Left ventricle myocardium inferior (tissue), 1 donor: ENCODE data around the gene AMOTL2. TPM values are rescaled to one million over a fixed set of nuclear protein-coding genes. Genes with fewer than 3 reads are reported as not detected.

Experiments
- DNase-seq: peaks from one replicate; pipeline ENCODE4 v3.0.0-alpha.2; 2020
- H3K27ac ChIP-seq: fragments of 200-600 bp; replicated peaks from 2 replicates; pipeline ENCODE4 v1.8.0; 2021
- H3K27me3 ChIP-seq: fragments of 200-600 bp; 2 replicates; pipeline ENCODE4 v1.8.0; 2021; ENCODE audit warnings: low read depth
- H3K36me3 ChIP-seq: fragments of 200-600 bp; 2 replicates; pipeline ENCODE4 v1.8.0; 2021
- H3K4me1 ChIP-seq: fragments of 200-600 bp; 2 replicates; pipeline ENCODE4 v1.8.0; 2021
- H3K4me3 ChIP-seq: fragments of 200-600 bp; 2 replicates; pipeline ENCODE4 v1.8.0; 2021; ENCODE audit warnings: mild to moderate bottlenecking, moderate library complexity
- H3K9me3 ChIP-seq: fragments of 200-600 bp; replicated peaks from 2 replicates; pipeline ENCODE4 v1.8.0; 2021
- intact Hi-C: fragments of 100-400 bp; cut with micrococcal nuclease; formaldehyde crosslinking; loops from one replicate; pipeline ENCODE4 v1.11.0; 2022
- total RNA-seq: library from RNA; stranded (reverse); fragmentation: NEBNext Ultra II Directional; extraction: Animal tissue kit (Norgen Biotek cat#: 25700); gene quantifications from one replicate; pipeline ENCODE4 v1.2.1, GENCODE V29; 2021
- TF ChIP-seq, protein P1 (sequence below): fragments of 200-600 bp; IDR thresholded peaks from 2 replicates; pipeline ENCODE4 v1.8.0; 2021; ENCODE audit warnings: antibody characterized with exemption, mild to moderate bottlenecking, borderline replicate concordance
- donor health status: DM: no; HTN: yes; CAD: no; lungs with severe emphysema.

AMOTL2 gene
- total RNA-seq, 1 donor from 2014 or later, result 44.4 TPM

- no peaks in the 10 kb centered on the region for H3K9me3 ChIP-seq
- TF ChIP-seq, protein P1, sequence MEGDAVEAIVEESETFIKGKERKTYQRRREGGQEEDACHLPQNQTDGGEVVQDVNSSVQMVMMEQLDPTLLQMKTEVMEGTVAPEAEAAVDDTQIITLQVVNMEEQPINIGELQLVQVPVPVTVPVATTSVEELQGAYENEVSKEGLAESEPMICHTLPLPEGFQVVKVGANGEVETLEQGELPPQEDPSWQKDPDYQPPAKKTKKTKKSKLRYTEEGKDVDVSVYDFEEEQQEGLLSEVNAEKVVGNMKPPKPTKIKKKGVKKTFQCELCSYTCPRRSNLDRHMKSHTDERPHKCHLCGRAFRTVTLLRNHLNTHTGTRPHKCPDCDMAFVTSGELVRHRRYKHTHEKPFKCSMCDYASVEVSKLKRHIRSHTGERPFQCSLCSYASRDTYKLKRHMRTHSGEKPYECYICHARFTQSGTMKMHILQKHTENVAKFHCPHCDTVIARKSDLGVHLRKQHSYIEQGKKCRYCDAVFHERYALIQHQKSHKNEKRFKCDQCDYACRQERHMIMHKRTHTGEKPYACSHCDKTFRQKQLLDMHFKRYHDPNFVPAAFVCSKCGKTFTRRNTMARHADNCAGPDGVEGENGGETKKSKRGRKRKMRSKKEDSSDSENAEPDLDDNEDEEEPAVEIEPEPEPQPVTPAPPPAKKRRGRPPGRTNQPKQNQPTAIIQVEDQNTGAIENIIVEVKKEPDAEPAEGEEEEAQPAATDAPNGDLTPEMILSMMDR, result no peak
- H3K4me1 ChIP-seq, result peaks cover 59% of the 10 kb centered on the region
- H3K36me3 ChIP-seq, result no peaks in the 10 kb centered on the region
- peak overlapping the region; percentile 97 for H3K27ac ChIP-seq
- DNase-seq, result no peak
- no peaks in the 10 kb centered on the region for H3K27me3 ChIP-seq
- intact Hi-C loops, result no loop called here
- H3K4me3 ChIP-seq, result peak overlapping the region; percentile 73
These were observed 59.5 kb downstream of the AMOTL2 start for GRCh38 chr3:134314588-134315285.

DNA sequence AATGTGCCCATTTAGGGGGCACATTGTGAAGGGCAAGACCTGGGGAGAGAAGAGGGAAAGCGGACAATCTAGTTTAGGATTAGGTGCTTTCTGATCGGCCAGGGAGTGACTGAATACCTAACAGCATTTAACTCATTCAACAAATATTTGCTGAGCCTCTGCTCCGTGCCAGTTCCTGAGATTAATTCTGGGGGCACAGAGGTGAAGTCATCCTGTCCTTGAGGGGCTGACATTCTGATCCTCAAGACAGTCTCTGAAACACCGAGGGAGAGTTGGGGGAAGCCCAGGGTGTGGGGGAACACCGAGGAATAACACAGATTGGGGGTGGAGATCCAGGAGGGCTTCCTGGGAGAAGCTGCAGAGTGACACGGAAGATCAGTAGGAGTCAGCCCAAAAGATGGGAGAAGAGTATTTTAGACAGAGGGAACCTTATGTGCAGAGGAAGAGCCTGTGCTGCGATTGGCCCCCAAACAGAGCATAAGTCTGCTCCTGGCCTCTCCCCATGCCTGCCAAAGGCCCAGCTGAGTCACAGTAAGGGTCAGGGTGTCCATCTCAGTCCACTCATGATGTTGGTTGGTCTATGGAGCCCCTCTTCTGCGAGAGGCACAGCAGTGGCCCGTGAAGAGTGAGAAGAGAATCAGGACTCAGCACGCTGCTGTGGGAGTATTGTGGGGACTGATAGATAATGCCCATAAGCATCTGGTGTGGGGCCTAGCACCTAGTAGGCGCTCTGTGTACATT is 60.2 kb downstream of the AMOTL2 start:
- Histone ChIP-seq H3K4me1 (peaks cover 64% of the 10 kb centered on the region), H3K4me3 (peak overlapping the region; percentile 73), H3K27ac (peak overlapping the region; percentile 97), H3K36me3 (no peaks in the 10 kb centered on the region), H3K9me3 (no peaks in the 10 kb centered on the region), H3K27me3 (no peaks in the 10 kb centered on the region)
- no peak for DNase-seq
- intact Hi-C loops, result no loop called here
- TF ChIP-seq, protein P1, result no peak

- Histone ChIP-seq H3K36me3 (no peaks in the 10 kb centered on the region), H3K27me3 (no peaks in the 10 kb centered on the region), H3K4me1 (peaks cover 72% of the 10 kb centered on the region), H3K9me3 (no peaks in the 10 kb centered on the region), H3K27ac (peak overlapping the region; percentile 97), H3K4me3 (peak overlapping the region; percentile 73)
- DNase-seq, result peak; percentile 82
- intact Hi-C loops, result no loop called here
- TF ChIP-seq, protein P1, result peak; percentile 61
These were observed 61.1 kb downstream of the AMOTL2 start for GRCh38 chr3:134312873-134313846.

- Histone ChIP-seq H3K4me1 (peaks cover 76% of the 10 kb centered on the region), H3K36me3 (no peaks in the 10 kb centered on the region), H3K27ac (peak overlapping the region; percentile 97), H3K4me3 (peak overlapping the region; percentile 73), H3K9me3 (no peaks in the 10 kb centered on the region), H3K27me3 (no peaks in the 10 kb centered on the region)
- TF ChIP-seq, protein P1, result no peak
- DNase-seq, result no peak
- intact Hi-C loops, result no loop called here
These were observed 62.0 kb downstream of the AMOTL2 start for GRCh38 chr3:134312072-134312872.

DNA sequence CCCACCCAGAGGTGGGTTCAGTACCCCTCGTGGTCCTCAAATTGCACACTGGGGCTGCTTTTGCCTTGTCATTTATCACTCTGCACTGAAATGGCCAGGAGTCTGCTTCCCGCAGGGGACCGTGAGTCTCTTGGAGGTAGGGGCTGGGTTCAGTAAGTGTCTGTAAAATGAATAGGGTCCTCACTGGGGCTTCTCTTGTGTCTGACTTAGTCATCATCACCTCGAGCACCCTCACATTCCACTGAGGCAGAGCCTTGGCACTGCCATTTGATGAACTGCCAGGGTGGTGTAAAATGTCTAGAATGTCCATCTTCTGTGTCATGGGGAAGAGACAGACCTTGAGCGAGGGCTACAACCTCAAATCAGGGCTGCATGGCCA is 62.6 kb downstream of the AMOTL2 start:
- intact Hi-C loops, result no loop called here
- H3K36me3 ChIP-seq, result no peaks in the 10 kb centered on the region
- peak overlapping the region; percentile 97 for H3K27ac ChIP-seq
- no peaks in the 10 kb centered on the region for H3K27me3 ChIP-seq
- H3K4me3 ChIP-seq, result no peak overlapping the region
- TF ChIP-seq, protein P1, result no peak
- peaks cover 76% of the 10 kb centered on the region for H3K4me1 ChIP-seq
- no peaks in the 10 kb centered on the region for H3K9me3 ChIP-seq
- no peak for DNase-seq
